HG03342 (cell line): Measurements from ENCODE around the gene MAD1L1.

Experiments used
- ATAC-seq: cut with Tn5 transposase; IDR thresholded peaks from one replicate; pipeline ENCODE4 v1.9.1; 2021; ENCODE audit warnings: mild to moderate bottlenecking, moderate library complexity; ENCODE audit not compliant: unreplicated experiment

MAD1L1 gene

GRCh38 chr7:2202361-2202761, 30.4 kb downstream of the MAD1L1 start:
- no peak for ATAC-seq

- no peak for ATAC-seq
These were observed 30.9 kb downstream of the MAD1L1 start for GRCh38 chr7:2201686-2202360.

- ATAC-seq, result no peak
These were observed 31.6 kb downstream of the MAD1L1 start for GRCh38 chr7:2201128-2201527.

GRCh38 chr7:2200584-2200980, 32.2 kb downstream of the MAD1L1 start:
- no peak for ATAC-seq

- no peak for ATAC-seq
These were observed 32.7 kb downstream of the MAD1L1 start for GRCh38 chr7:2199956-2200583.

GRCh38 chr7:2199528-2199927, 33.2 kb downstream of the MAD1L1 start:
- ATAC-seq, result no peak

GRCh38 chr7:2198760-2199159, 34.0 kb downstream of the MAD1L1 start:
- no peak for ATAC-seq

- no peak for ATAC-seq
These were observed 34.5 kb downstream of the MAD1L1 start for GRCh38 chr7:2198206-2198605.

GRCh38 chr7:2197436-2198155, 35.1 kb downstream of the MAD1L1 start:
- ATAC-seq, result no peak

- ATAC-seq, result no peak
These were observed 36.1 kb downstream of the MAD1L1 start for GRCh38 chr7:2196381-2197378.

GRCh38 chr7:2195400-2196246, 37.1 kb downstream of the MAD1L1 start:
- ATAC-seq, result no peak

- ATAC-seq, result no peak
These were observed 39.0 kb downstream of the MAD1L1 start for GRCh38 chr7:2193575-2194305.

GRCh38 chr7:2192831-2193534, 39.8 kb downstream of the MAD1L1 start:
- ATAC-seq, result no peak

- ATAC-seq, result no peak
These were observed 41.7 kb downstream of the MAD1L1 start for GRCh38 chr7:2191016-2191415.

- ATAC-seq, result no peak
These were observed 42.2 kb downstream of the MAD1L1 start for GRCh38 chr7:2190531-2190930.

- ATAC-seq, result no peak
These were observed 46.6 kb downstream of the MAD1L1 start for GRCh38 chr7:2186166-2186565.

- no peak for ATAC-seq
These were observed 47.0 kb downstream of the MAD1L1 start for GRCh38 chr7:2185715-2186114.

GRCh38 chr7:2182461-2182860, 50.3 kb downstream of the MAD1L1 start:
- ATAC-seq, result no peak
